ENCODE measurements around the gene FLCN.

DNA sequence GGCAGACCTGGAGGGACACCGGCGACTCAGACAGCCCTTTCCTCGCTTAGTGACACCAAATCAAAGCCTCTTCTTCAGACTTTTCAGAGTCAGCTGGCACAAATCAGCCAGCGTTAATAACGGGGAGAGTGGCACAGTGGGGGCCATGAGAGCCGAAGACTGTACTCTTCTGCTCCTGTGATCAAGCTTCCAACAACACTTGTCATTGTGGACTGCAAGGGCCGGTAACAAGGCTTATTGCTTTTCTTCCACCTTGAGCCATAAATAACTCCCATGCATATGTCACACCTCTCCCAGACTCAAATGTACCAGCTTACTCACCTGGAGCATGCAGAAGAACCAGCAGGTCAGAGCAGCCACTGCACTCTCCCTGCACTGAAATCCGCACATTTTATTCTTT, 12.8 kb downstream of the FLCN start:
- TF ChIP-seq, protein P1, sequence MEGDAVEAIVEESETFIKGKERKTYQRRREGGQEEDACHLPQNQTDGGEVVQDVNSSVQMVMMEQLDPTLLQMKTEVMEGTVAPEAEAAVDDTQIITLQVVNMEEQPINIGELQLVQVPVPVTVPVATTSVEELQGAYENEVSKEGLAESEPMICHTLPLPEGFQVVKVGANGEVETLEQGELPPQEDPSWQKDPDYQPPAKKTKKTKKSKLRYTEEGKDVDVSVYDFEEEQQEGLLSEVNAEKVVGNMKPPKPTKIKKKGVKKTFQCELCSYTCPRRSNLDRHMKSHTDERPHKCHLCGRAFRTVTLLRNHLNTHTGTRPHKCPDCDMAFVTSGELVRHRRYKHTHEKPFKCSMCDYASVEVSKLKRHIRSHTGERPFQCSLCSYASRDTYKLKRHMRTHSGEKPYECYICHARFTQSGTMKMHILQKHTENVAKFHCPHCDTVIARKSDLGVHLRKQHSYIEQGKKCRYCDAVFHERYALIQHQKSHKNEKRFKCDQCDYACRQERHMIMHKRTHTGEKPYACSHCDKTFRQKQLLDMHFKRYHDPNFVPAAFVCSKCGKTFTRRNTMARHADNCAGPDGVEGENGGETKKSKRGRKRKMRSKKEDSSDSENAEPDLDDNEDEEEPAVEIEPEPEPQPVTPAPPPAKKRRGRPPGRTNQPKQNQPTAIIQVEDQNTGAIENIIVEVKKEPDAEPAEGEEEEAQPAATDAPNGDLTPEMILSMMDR (IDR thresholded peaks at IDR 0.05) = no peak
- TF ChIP-seq, protein P2, sequence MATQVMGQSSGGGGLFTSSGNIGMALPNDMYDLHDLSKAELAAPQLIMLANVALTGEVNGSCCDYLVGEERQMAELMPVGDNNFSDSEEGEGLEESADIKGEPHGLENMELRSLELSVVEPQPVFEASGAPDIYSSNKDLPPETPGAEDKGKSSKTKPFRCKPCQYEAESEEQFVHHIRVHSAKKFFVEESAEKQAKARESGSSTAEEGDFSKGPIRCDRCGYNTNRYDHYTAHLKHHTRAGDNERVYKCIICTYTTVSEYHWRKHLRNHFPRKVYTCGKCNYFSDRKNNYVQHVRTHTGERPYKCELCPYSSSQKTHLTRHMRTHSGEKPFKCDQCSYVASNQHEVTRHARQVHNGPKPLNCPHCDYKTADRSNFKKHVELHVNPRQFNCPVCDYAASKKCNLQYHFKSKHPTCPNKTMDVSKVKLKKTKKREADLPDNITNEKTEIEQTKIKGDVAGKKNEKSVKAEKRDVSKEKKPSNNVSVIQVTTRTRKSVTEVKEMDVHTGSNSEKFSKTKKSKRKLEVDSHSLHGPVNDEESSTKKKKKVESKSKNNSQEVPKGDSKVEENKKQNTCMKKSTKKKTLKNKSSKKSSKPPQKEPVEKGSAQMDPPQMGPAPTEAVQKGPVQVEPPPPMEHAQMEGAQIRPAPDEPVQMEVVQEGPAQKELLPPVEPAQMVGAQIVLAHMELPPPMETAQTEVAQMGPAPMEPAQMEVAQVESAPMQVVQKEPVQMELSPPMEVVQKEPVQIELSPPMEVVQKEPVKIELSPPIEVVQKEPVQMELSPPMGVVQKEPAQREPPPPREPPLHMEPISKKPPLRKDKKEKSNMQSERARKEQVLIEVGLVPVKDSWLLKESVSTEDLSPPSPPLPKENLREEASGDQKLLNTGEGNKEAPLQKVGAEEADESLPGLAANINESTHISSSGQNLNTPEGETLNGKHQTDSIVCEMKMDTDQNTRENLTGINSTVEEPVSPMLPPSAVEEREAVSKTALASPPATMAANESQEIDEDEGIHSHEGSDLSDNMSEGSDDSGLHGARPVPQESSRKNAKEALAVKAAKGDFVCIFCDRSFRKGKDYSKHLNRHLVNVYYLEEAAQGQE (IDR thresholded peaks at IDR 0.05; ENCODE audit: insufficient read depth in 1 of 2, low read depth in 2 of 2, low read length in 1 of 2) = no peak

Data from Panc1 (cell line).